Mesenteric fat pad (tissue), 1 donor: ENCODE measurements around the gene GCN1. TPM values are rescaled to one million over a fixed set of nuclear protein-coding genes. Genes with fewer than 3 reads are reported as not detected.

Experiments
- microRNA-seq: library from miRNA; unstranded; fragments of <30 nt; microRNA quantifications from one replicate; pipeline ENCODE4 v1.2.0, GENCODE V29; 2020; ENCODE audit warnings: borderline number of aligned reads
- total RNA-seq: library from RNA; stranded (reverse); fragmentation: NEBNext Ultra II Directional; extraction: Animal tissue kit (Norgen Biotek cat#: 25700); gene quantifications from one replicate; pipeline ENCODE4 v1.2.1, GENCODE V29; 2021
- donor health status: DM: yes; HTN: yes; CAD: no.

Gene GCN1
- total RNA-seq, 1 donor from 2014 or later: 97.0 TPM

Small RNAs within 50 kb of the gene (microRNA-seq; reads per million reads assigned to microRNA genes)
- not detected for gene MIR4498

Other genes starting within 250 kb of the GCN1 start
- 0.39 TPM for gene BICDL1, start 205.5 kb downstream of the GCN1 start, total RNA-seq
- 62.4 TPM for gene RAB35, start 78.0 kb downstream of the GCN1 start, total RNA-seq
- gene RPLP0, start 6.4 kb upstream of the GCN1 start, total RNA-seq: 1,415 TPM
- gene PXN, start 71.0 kb upstream of the GCN1 start, total RNA-seq: 123 TPM
- 7,466 TPM for gene RNU4-2, start 97.2 kb upstream of the GCN1 start, total RNA-seq
- 976 TPM for gene RNU4-1, start 98.5 kb upstream of the GCN1 start, total RNA-seq
- gene SIRT4, start 107.6 kb upstream of the GCN1 start, total RNA-seq: 1.6 TPM
- 1.8 TPM for gene PLA2G1B, start 133.1 kb upstream of the GCN1 start, total RNA-seq
- 0.58 TPM for gene MSI1, start 174.4 kb upstream of the GCN1 start, total RNA-seq
- 312 TPM for gene COX6A1, start 243.4 kb upstream of the GCN1 start, total RNA-seq